ENCODE data around the gene SRBD1. TPM values are rescaled to one million over a fixed set of nuclear protein-coding genes. Genes with fewer than 3 reads are reported as not detected.

SRBD1 gene
- total RNA-seq, 8 experiments from 2014 or later: 17.0 to 27.1 (median 20.4) TPM

DNA sequence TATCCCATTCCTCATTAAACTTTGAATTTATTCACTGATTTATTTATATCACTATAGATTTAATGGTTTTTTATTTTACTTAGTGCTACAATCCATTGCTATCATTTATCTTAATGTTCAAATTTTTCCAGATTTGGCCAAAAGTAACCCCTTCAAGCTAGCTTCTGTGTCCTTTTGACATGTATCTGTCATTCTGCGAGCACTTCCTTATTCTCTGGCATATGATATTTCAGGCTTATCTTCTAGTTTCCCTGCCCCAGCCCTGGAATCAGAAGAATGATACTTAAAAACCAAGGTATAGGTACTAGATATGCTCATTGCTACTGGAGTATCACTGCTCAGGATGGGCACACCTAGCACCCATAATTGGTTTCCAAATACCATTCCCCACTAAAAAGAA is 28.5 kb downstream of the SRBD1 start:
- in situ Hi-C loops (cut with MboI; ENCODE audit: low pct_unique_long_range_greater_than_20kb in 2 of 9, low sequenced_read_pairs in 9 of 9, unreplicated experiment in 9 of 9): loop anchor here in 1 of 9 experiments (25.0 kb wide), 1 partner anchor 595 kb away; no protein-coding TSS in a partner anchor
- ATAC-seq (replicated peaks in 6 of 8): no peak
- 80 to 100% (median 100%) methylated on average over 1 of the region's 1 CpG; no CpG with 5 or more reads in 1 of the 10 experiments for WGBS, 10 experiments

DNA sequence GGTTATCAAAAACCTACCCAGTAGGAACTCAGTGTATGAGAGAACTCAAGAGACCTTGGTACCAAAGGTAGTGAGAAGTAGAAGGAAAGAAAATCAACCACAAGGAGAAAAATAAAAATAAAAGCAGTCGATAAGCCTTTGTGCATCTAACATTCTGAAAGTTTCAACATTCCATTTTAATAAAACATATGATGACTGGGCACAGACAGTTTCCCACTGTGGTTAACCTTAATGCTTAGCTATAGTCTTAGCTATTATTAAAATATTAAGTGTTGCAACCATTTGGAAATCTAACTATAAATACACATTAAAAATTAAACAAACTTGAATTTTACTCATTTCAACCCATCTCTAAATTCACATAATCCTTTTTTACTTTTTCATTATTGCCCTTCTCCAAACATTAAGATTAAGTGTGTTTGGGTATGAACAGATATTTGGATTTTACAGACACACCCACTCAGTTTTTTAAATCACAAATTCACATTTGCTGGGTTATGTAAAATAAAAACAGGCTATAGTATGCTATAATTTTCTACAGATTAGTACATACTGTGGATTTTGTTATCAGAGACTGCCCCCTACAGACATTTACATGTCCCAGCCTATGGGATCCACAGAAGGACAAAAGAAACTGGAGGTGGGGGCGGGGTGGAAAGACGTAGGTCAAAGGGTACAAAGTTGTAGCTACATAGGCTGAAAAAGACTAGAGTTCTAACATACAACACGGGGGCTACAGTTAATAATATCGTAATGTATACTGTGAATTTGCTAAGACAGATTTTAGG is 32.8 kb downstream of the SRBD1 start:
- in situ Hi-C loops (cut with MboI; ENCODE audit: low pct_unique_long_range_greater_than_20kb in 2 of 9, low sequenced_read_pairs in 9 of 9, unreplicated experiment in 9 of 9): loop anchor here in 1 of 9 experiments (25.0 kb wide), 1 partner anchor 591 kb away; no protein-coding TSS in a partner anchor
- 43 to 100% (median 89%) methylated on average over 1 to 5 of the region's 5 CpGs for WGBS, 10 experiments
- no peaks in the 10 kb centered on the region for H3K4me1 ChIP-seq (replicated peaks in 1 of 2)

More for the DNA sequence above, 28.5 kb downstream of the SRBD1 start:
- no peak overlapping the region for H3K4me3 ChIP-seq
- H3K27ac ChIP-seq: no peak overlapping the region
- no peaks in the 10 kb centered on the region for H3K4me1 ChIP-seq (replicated peaks in 1 of 2)

DNA sequence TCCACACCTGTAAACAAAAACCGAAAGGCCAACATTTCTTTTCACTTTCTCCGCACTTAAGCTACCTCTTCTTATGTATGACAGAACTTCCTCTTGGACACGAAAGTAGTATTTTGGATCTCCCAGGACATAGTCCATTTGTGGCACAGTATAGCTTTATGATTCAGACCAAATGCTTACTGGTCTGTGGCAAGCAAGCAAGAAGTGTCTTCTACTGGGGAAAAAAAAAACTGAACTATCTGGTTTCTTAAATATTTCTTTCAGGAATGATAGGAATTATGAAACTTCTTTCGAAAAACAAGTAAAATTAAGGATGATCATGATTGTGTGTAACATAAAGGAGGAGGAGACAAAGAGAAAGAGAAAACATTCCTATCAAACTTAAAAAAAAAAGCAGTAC is 33.6 kb downstream of the SRBD1 start:
- Histone ChIP-seq H3K4me3 (no peak overlapping the region), H3K27ac (no peak overlapping the region), H3K4me1 (replicated peaks in 1 of 2) (no peaks in the 10 kb centered on the region)
- in situ Hi-C loops (cut with MboI; ENCODE audit: low pct_unique_long_range_greater_than_20kb in 2 of 9, low sequenced_read_pairs in 9 of 9, unreplicated experiment in 9 of 9): loop anchor here in 1 of 9 experiments (25.0 kb wide), 1 partner anchor 590 kb away; no protein-coding TSS in a partner anchor
- WGBS, 10 experiments: 56 to 100% (median 96%) methylated on average over 1 to 4 of the region's 4 CpGs; no CpG with 5 or more reads in 1 of the 10 experiments
- ATAC-seq (replicated peaks in 6 of 8): no peak

More for the DNA sequence above, 32.8 kb downstream of the SRBD1 start:
- Histone ChIP-seq H3K4me3 (no peak overlapping the region), H3K27ac (no peak overlapping the region)
- peak in 3 of 8 experiments; percentile 68 to 81 (median 77) for ATAC-seq (replicated peaks in 6 of 8)

DNA sequence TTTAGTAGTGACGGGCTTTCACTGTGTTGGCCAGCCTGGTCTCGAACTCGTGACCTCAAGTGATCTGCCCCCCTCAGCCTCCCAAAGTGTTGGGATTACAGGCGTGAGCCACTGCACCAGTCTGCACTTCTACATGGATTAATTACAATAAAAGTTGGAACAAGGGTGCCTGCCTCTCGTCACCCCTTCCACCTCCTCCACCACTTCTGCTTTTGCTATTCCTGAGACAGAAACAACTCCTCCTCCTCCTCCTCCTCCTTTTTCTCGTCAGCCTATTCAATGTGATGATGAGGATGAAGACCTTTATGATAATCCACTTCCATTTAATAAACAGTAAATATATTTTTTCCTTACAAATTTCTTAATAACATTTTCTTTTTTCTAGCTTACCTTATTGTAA is 35.2 kb downstream of the SRBD1 start:
- in situ Hi-C loops (cut with MboI; ENCODE audit: low pct_unique_long_range_greater_than_20kb in 2 of 9, low sequenced_read_pairs in 9 of 9, unreplicated experiment in 9 of 9): loop anchor here in 1 of 9 experiments (25.0 kb wide), 1 partner anchor 589 kb away; no protein-coding TSS in a partner anchor
- H3K27ac ChIP-seq: no peak overlapping the region
- no peaks in the 10 kb centered on the region for H3K4me1 ChIP-seq (replicated peaks in 1 of 2)
- 58 to 100% (median 91%) methylated on average over 1 to 5 of the region's 6 CpGs; no CpG with 5 or more reads in 3 of the 10 experiments for WGBS, 10 experiments
- no peak for ATAC-seq (replicated peaks in 6 of 8)
- no peak overlapping the region for H3K4me3 ChIP-seq

DNA sequence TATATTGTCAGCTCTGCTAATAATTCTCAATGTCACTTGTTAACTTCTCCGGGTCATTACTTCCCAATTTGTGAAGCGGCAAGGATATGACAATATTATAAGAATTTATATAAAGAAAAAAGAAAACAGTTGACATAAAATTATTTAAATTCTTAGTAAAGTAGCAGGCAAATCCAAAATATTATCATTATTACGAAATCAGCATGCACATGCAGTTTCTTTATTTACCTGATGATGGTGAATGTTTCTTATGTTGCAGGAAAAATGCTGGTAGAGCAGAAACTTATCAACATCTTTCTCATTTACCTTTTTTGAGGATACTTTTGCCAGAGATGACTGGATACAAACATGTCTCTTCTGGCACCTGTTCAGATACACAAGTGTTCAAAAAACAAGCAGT is 38.1 kb downstream of the SRBD1 start:
- 93 to 100% (median 99%) methylated on average over 2 to 3 of the region's 3 CpGs for WGBS, 10 experiments
- Histone ChIP-seq H3K4me1 (replicated peaks in 1 of 2) (no peaks in the 10 kb centered on the region), H3K4me3 (no peak overlapping the region), H3K27ac (no peak overlapping the region)
- in situ Hi-C loops (cut with MboI; ENCODE audit: low pct_unique_long_range_greater_than_20kb in 2 of 9, low sequenced_read_pairs in 9 of 9, unreplicated experiment in 9 of 9): no loop called here
- no peak for ATAC-seq (replicated peaks in 6 of 8)

DNA sequence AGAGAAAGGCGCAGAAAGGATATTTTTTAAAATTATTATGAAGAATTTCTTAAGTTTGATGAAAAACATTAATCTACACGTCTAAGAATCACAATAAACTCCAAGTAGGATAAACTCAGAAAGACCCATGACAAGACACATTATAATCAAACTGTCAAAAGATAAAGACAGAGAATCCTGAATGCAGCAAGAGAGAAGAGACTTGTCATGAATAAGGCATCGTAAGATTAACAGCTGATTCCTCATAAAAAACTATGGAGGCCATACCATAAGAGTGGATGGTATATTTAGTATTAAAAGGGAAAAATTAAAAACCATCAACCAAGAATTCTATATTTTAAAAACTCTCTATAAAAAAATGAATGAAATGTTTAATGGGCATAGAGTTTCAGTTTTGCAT is 39.1 kb downstream of the SRBD1 start:
- no peak overlapping the region for H3K27ac ChIP-seq
- ATAC-seq (replicated peaks in 6 of 8): no peak
- WGBS, 10 experiments: 90 to 100% (median 98%) methylated on average over 1 to 3 of the region's 3 CpGs; no CpG with 5 or more reads in 1 of the 10 experiments

DNA sequence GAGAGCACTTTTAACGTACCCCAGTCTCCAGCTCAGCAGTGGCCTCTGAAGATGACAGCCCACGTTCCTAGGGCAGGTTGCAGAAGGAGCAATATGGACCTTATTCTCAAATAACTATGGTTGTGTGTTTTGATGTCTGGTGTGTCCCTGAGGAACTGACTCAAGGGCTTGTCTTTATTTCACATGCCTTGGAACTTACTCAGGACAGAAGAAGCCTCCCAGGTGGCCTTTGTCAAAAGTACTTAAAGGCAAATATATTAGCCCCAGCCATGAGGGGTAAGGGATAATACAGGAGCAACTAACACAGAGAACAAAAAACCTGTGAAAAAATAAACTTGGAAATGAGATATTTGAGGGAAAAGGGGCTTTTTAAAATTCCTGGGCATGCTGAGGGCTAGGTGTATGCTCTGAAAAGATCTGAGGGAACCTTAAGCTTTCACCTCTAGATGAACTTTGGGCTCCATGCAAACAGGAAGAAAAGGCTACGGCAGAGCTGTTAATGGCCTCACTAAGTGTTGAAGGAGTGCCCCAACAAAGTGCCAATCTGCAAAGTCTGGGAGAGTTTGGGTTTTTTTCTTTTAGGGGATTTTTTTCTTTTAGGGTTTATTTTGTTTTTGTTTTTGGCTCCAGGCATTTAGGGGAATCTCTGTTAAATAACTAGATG is 40.3 kb downstream of the SRBD1 start:
- no peak overlapping the region for H3K4me3 ChIP-seq
- ATAC-seq (replicated peaks in 6 of 8): no peak
- WGBS, 10 experiments: 52 to 86% (median 71%) methylated on average over 1 to 3 of the region's 3 CpGs; no CpG with 5 or more reads in 2 of the 10 experiments
- no peaks in the 10 kb centered on the region for H3K4me1 ChIP-seq (replicated peaks in 1 of 2)
- in situ Hi-C loops (cut with MboI; ENCODE audit: low pct_unique_long_range_greater_than_20kb in 2 of 9, low sequenced_read_pairs in 9 of 9, unreplicated experiment in 9 of 9): no loop called here
- H3K27ac ChIP-seq: no peak overlapping the region

More for the DNA sequence above, 39.1 kb downstream of the SRBD1 start:
- in situ Hi-C loops (cut with MboI; ENCODE audit: low pct_unique_long_range_greater_than_20kb in 2 of 9, low sequenced_read_pairs in 9 of 9, unreplicated experiment in 9 of 9): no loop called here
- H3K4me3 ChIP-seq: no peak overlapping the region
- H3K4me1 ChIP-seq (replicated peaks in 1 of 2): no peaks in the 10 kb centered on the region

DNA sequence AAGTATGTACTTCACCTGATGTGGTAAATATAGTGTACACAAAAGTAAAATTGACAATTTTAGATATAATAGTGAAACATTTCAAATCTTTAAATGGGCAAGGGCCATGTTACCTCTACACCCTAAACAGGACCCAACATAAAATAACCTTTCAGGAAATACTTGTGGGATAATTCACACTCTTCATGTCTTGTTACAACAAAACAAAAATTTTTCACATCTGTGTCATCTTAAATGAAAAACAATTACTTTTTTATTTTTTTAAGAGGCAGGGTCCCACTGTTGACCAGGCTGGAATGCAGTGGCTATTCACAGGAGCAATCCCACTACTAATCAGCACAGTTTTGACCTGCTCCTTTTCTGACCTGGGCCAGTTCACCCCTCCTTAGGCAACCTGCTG is 42.1 kb downstream of the SRBD1 start:
- Histone ChIP-seq H3K27ac (no peak overlapping the region), H3K4me3 (no peak overlapping the region), H3K4me1 (replicated peaks in 1 of 2) (no peaks in the 10 kb centered on the region)
- no peak for ATAC-seq (replicated peaks in 6 of 8)
- in situ Hi-C loops (cut with MboI; ENCODE audit: low pct_unique_long_range_greater_than_20kb in 2 of 9, low sequenced_read_pairs in 9 of 9, unreplicated experiment in 9 of 9): no loop called here

DNA sequence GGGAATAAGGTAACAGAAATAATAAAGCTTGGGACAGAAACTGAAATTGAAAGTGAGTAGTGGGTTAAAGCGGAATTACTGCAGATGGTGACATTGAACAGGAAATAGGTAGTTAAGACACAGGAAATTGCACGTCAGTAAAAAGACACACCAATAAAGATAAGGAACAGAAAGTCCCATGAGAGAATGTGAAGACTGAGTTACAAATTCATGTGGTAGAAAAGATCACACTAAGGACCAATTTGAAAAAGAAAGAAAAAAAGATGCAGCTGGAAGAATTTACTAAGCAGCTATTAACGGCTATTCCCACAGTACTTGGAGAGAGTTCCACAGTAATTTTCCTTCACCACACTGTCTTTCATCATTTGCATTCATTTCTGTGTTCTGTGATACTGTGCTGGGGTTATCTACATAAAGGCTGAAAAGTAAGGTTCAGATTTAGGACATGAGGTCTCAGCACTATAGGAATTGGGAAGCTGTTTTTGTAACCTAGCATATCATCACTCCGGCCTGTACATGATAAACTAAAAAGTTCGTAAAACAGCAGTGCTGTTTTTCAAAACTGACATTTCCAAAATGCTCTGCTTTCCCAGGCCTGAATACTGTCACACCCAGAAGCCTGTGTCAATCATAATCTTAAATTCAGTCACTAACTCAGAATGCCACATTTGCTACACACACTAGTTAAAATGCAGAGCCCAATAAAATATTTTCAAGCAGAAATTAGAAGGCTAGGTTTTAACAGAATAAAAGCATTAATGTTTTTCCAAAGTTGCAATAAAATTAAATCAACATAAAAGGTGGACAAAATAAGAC is 42.9 kb downstream of the SRBD1 start:
- in situ Hi-C loops (cut with MboI; ENCODE audit: low pct_unique_long_range_greater_than_20kb in 2 of 9, low sequenced_read_pairs in 9 of 9, unreplicated experiment in 9 of 9): no loop called here
- no peak for ATAC-seq (replicated peaks in 6 of 8)
- 64 to 100% (median 92%) methylated on average over 3 to 5 of the region's 5 CpGs for WGBS, 10 experiments
- H3K27ac ChIP-seq: no peak overlapping the region
- H3K4me1 ChIP-seq (replicated peaks in 1 of 2): no peaks in the 10 kb centered on the region
- no peak overlapping the region for H3K4me3 ChIP-seq

DNA sequence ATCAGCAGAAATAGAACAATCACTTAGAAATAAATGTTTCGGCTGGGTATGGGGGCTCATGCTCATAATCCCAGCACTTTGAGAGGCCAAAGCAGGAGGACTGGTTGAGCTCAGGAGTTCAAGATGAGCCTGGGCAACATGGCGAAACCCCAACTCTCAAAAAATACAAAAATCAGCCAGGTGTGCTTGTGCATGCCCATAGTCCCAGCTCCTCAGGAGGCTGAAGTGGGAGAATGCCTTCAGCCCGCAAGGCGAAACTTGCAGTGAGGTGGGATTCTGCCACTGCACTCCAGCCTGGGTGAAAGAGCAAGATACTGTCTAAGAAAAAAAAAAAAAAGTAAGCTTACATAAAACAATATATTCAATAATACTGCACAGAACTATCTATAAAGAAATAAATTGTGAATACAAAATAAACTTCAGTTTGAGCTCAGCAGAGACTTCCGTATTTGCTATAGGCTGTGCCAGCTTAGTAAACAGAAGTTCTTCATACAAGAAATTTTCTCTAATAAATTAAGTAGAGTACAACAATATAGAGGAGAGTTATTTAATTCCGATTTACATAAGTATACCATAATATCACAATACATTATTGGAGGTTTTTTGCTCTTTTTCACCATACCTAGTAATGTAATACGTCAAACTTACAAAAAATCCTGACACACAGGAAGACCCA is 43.6 kb downstream of the SRBD1 start:
- in situ Hi-C loops (cut with MboI; ENCODE audit: low pct_unique_long_range_greater_than_20kb in 2 of 9, low sequenced_read_pairs in 9 of 9, unreplicated experiment in 9 of 9): no loop called here
- WGBS, 10 experiments: 93 to 100% (median 100%) methylated on average over 3 to 7 of the region's 7 CpGs
- ATAC-seq (replicated peaks in 6 of 8): no peak
- H3K27ac ChIP-seq: no peak overlapping the region
- no peaks in the 10 kb centered on the region for H3K4me1 ChIP-seq (replicated peaks in 1 of 2)
- no peak overlapping the region for H3K4me3 ChIP-seq

DNA sequence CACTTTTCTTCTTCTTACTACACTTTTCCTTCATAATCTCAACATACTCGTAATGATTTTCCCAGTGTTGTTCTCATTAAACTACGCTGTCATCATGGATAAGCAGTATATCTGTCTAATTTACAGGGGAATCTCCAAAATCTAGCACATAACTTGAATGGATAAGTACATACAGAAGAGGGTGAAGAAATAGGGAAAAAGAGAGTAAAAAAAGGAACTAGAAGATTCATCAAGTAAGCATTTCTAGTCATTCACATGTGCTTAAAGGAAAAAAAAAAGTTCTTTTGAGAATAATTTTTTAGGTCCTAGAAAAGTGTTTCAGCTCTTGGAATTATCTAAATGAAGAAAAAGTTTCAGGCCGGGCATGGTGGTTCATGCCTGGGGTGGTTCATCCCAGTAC is 51.6 kb downstream of the SRBD1 start:
- 92 to 100% (median 100%) methylated on average over 1 to 3 of the region's 3 CpGs for WGBS, 10 experiments
- ATAC-seq (replicated peaks in 6 of 8): no peak
- Histone ChIP-seq H3K4me3 (no peak overlapping the region), H3K4me1 (replicated peaks in 1 of 2) (no peaks in the 10 kb centered on the region), H3K27ac (no peak overlapping the region)
- in situ Hi-C loops (cut with MboI; ENCODE audit: low pct_unique_long_range_greater_than_20kb in 2 of 9, low sequenced_read_pairs in 9 of 9, unreplicated experiment in 9 of 9): no loop called here

DNA sequence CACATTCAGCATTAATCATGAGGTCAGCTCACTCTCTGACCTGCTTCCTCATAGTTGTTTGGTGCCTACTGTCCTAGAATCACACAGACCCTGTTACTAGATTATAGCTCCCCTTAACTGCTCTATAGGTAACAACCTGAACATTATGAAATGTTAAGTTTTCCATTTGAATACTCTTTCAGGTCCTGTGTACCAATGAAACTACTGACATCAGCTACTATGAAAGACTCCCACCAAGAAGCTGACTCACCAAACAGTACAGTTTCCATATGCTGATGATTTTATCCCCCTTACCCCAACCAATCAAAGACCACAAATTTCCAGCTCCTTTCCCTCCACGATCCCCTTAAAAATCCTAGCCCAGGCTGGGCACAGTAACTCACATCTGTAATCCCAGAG is 56.3 kb downstream of the SRBD1 start:
- Histone ChIP-seq H3K27ac (no peak overlapping the region), H3K4me3 (no peak overlapping the region), H3K4me1 (replicated peaks in 1 of 2) (no peaks in the 10 kb centered on the region)
- peak in 3 of 8 experiments; percentile 63 to 64 (median 64) for ATAC-seq (replicated peaks in 6 of 8)
- WGBS, 10 experiments: 83 to 100% (median 100%) methylated on average over 1 of the region's 1 CpG; no CpG with 5 or more reads in 7 of the 10 experiments
- in situ Hi-C loops (cut with MboI; ENCODE audit: low pct_unique_long_range_greater_than_20kb in 2 of 9, low sequenced_read_pairs in 9 of 9, unreplicated experiment in 9 of 9): no loop called here
